ENCODE data around the gene ZNF605.

DNA sequence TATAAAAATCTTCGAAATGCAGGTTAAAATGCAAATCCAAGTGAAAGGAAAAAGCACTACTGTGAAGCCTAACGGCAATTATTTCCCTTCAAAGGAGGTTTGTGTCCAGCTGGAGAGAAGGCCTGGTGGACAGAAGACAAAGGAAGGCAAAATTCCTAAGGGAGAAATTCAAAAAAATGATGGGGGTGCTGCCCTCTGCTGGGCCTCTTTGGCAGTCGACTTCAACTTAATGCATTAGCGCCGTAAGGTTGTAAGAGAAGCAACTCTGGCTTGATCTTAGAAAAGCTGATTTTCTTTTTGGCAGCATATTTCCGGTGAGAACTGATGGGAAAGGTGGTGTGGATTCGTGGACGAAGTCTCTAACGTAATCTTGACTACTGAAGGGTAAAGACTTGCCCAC lies 34.4 kb downstream of the ZNF605 start:
- TF ChIP-seq, protein P1, sequence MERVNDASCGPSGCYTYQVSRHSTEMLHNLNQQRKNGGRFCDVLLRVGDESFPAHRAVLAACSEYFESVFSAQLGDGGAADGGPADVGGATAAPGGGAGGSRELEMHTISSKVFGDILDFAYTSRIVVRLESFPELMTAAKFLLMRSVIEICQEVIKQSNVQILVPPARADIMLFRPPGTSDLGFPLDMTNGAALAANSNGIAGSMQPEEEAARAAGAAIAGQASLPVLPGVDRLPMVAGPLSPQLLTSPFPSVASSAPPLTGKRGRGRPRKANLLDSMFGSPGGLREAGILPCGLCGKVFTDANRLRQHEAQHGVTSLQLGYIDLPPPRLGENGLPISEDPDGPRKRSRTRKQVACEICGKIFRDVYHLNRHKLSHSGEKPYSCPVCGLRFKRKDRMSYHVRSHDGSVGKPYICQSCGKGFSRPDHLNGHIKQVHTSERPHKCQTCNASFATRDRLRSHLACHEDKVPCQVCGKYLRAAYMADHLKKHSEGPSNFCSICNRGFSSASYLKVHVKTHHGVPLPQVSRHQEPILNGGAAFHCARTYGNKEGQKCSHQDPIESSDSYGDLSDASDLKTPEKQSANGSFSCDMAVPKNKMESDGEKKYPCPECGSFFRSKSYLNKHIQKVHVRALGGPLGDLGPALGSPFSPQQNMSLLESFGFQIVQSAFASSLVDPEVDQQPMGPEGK (CRISPR knock-in tag; IDR thresholded peaks at IDR 0.05; ENCODE audit: borderline replicate concordance) = no peak
- TF ChIP-seq, protein P2, sequence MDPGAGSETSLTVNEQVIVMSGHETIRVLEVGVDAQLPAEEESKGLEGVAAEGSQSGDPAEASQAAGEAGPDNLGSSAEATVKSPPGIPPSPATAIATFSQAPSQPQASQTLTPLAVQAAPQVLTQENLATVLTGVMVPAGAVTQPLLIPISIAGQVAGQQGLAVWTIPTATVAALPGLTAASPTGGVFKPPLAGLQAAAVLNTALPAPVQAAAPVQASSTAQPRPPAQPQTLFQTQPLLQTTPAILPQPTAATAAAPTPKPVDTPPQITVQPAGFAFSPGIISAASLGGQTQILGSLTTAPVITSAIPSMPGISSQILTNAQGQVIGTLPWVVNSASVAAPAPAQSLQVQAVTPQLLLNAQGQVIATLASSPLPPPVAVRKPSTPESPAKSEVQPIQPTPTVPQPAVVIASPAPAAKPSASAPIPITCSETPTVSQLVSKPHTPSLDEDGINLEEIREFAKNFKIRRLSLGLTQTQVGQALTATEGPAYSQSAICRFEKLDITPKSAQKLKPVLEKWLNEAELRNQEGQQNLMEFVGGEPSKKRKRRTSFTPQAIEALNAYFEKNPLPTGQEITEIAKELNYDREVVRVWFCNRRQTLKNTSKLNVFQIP (CRISPR knock-in tag; IDR thresholded peaks at IDR 0.05; ENCODE audit: borderline replicate concordance, low read depth) = no peak
- TF ChIP-seq CREB5 (CRISPR knock-in tag; IDR thresholded peaks at IDR 0.05; ENCODE audit: low read depth) (no peak), RARB (CRISPR knock-in tag; IDR thresholded peaks at IDR 0.05) (no peak), ZFP3 (CRISPR knock-in tag; IDR thresholded peaks at IDR 0.05) (no peak)
